Vein endothelial cell (primary cell): Measurements from ENCODE around the gene ZNF234. TPM values are rescaled to one million over a fixed set of nuclear protein-coding genes. Genes with fewer than 3 reads are reported as not detected.

Source experiments
- total RNA-seq: library from RNA; depleted of rRNA; stranded (reverse); fragments of >200 nt; gene quantifications from 2 replicates; pipeline ENCODE4 v1.2.3, GENCODE V29; 2012

ZNF234 gene
- total RNA-seq = 9.7 and 10.5 TPM in 2 replicates

GRCh38 chr19:44141191-44142058, at the start of gene ZNF234:
TSS of gene ZNF234 (plus strand) at chr19:44141554. CDS start at chr19:44144633, 3,079 bp downstream.

GRCh38 chr19:44093931-44094765, 47.2 kb upstream of the ZNF234 start, which contains the start of gene ZNF224:
TSS of gene ZNF224 (plus strand) at chr19:44094361. CDS start at chr19:44097874, 3,513 bp downstream.

GRCh38 chr19:44113138-44113783, 28.1 kb upstream of the ZNF234 start, which contains the start of gene ZNF225:
TSS of gene ZNF225 (plus strand) at chr19:44113399. CDS start at chr19:44115828, 2,429 bp downstream.

GRCh38 chr19:44164673-44165512, 23.5 kb downstream of the ZNF234 start, which contains the start of gene ZNF226:
TSS of gene ZNF226 (plus strand) at chr19:44165100. CDS start at chr19:44170081, 4,981 bp downstream.

Other genes with a start within 250 kb of the ZNF234 start
- gene ZNF45, start 206.3 kb upstream of the ZNF234 start, total RNA-seq = 11.8 and 18.3 TPM in 2 replicates
- 5.9 and 6.0 TPM in 2 replicates for gene ZNF221, start 190.3 kb upstream of the ZNF234 start, total RNA-seq
- 6.9 and 8.1 TPM in 2 replicates for gene ZNF155, start 157.4 kb upstream of the ZNF234 start, total RNA-seq
- 3.0 and 5.2 TPM in 2 replicates for gene ZNF230, start 138.6 kb upstream of the ZNF234 start, total RNA-seq
- gene ZNF222, start 116.2 kb upstream of the ZNF234 start, total RNA-seq = 4.3 and 5.9 TPM in 2 replicates
- gene ZNF223, start 89.5 kb upstream of the ZNF234 start, total RNA-seq = 5.2 and 5.8 TPM in 2 replicates
- 3.3 and 3.4 TPM in 2 replicates for gene ZNF284, start 69.4 kb upstream of the ZNF234 start, total RNA-seq
- gene ZNF224, start 47.2 kb upstream of the ZNF234 start, total RNA-seq = 18.9 and 29.3 TPM in 2 replicates
- 4.2 and 5.9 TPM in 2 replicates for gene ZNF225, start 28.2 kb upstream of the ZNF234 start, total RNA-seq
- gene ZNF226, start 23.5 kb downstream of the ZNF234 start, total RNA-seq = 10.8 and 15.0 TPM in 2 replicates
- 15.4 and 18.6 TPM in 2 replicates for gene ZNF227, start 71.0 kb downstream of the ZNF234 start, total RNA-seq
- gene ZNF233, start 118.3 kb downstream of the ZNF234 start, total RNA-seq = 0.65 and 0.76 TPM in 2 replicates
- 4.6 and 6.3 TPM in 2 replicates for gene ZNF235, start 163.5 kb downstream of the ZNF234 start, total RNA-seq
- 6.2 and 8.2 TPM in 2 replicates for gene ZNF112, start 215.1 kb downstream of the ZNF234 start, total RNA-seq